Parathyroid adenoma (tissue), 2 donors: ENCODE results near the gene CNTN4.
"Not testable (repeated sequence)": the region's sequence is repeated elsewhere in the genome, so short reads cannot be mapped to it uniquely, and the experiment has no call there.

Source experiments
- H2AFZ ChIP-seq: fragments of 300-600 bp; sonication (generic); one replicate; pipeline ENCODE4 v1.7.0; 2017; ENCODE audit warnings: antibody characterized with exemption, mild to moderate bottlenecking
- H3K27ac ChIP-seq: fragments of 300-600 bp; sonication (generic); one replicate; pipeline ENCODE4 v1.7.0; 2017
- H3K27me3 ChIP-seq: fragments of 300-600 bp; sonication (generic); one replicate; pipeline ENCODE4 v1.7.0; 2017; ENCODE audit warnings: low read length; ENCODE audit not compliant: control insufficient read depth, insufficient read depth
- H3K36me3 ChIP-seq: fragments of 300-600 bp; sonication (generic); one replicate; pipeline ENCODE4 v1.7.0; 2017; ENCODE audit warnings: low read length; ENCODE audit not compliant: control insufficient read depth, insufficient read depth
- H3K4me1 ChIP-seq: fragments of 300-600 bp; sonication (generic); one replicate; pipeline ENCODE4 v1.7.0; 2017; ENCODE audit warnings: control low read depth
- H3K4me2 ChIP-seq: fragments of 300-600 bp; sonication (generic); one replicate; pipeline ENCODE4 v1.7.0; 2017; ENCODE audit warnings: low read length
- H3K4me3 ChIP-seq: fragments of 300-600 bp; sonication (generic); one replicate; pipeline ENCODE4 v1.7.0; 2017; ENCODE audit warnings: low read depth, low read length
- H3K79me2 ChIP-seq: fragments of 300-600 bp; sonication (generic); one replicate; pipeline ENCODE4 v1.7.0; 2017; ENCODE audit warnings: control low read depth
- H3K9ac ChIP-seq: fragments of 300-600 bp; sonication (generic); one replicate; pipeline ENCODE4 v1.7.0; 2017; ENCODE audit warnings: mild to moderate bottlenecking
- H3K9me3 ChIP-seq: fragments of 300-600 bp; sonication (generic); one replicate; pipeline ENCODE4 v1.7.0; 2017; ENCODE audit warnings: low read length; ENCODE audit not compliant: control insufficient read depth
- CTCF ChIP-seq: fragments of 300-600 bp; sonication (generic); IDR thresholded peaks from one replicate; pipeline ENCODE4 v1.7.0; 2017; ENCODE audit warnings: antibody characterized with exemption, mild to moderate bottlenecking
- donor health status: primary hyperparathyroidism.

The CNTN4 gene

GRCh38 chr3:2810723-2811122, 712.1 kb downstream of the CNTN4 start:
- Histone ChIP-seq H3K4me1 (peaks cover 13% of the 10 kb centered on the region), H3K4me2 (no peak overlapping the region), H2AFZ (no peak overlapping the region), H3K4me3 (no peak overlapping the region), H3K9ac (no peak overlapping the region), H3K27ac (no peak overlapping the region), H3K27me3 (no peaks in the 10 kb centered on the region), H3K79me2 (no peaks in the 10 kb centered on the region), H3K36me3 (no peaks in the 10 kb centered on the region), H3K9me3 (no peaks in the 10 kb centered on the region)
- TF ChIP-seq CTCF, result no peak

- Histone ChIP-seq H3K9ac (no peak overlapping the region), H3K9me3 (no peaks in the 10 kb centered on the region), H3K27me3 (no peaks in the 10 kb centered on the region), H3K4me1 (peaks cover 8% of the 10 kb centered on the region), H3K79me2 (no peaks in the 10 kb centered on the region), H3K27ac (no peak overlapping the region), H2AFZ (no peak overlapping the region), H3K36me3 (no peaks in the 10 kb centered on the region), H3K4me2 (no peak overlapping the region), H3K4me3 (no peak overlapping the region)
- TF ChIP-seq CTCF, result no peak
Observed at GRCh38 chr3:2819571-2819970, 720.9 kb downstream of the CNTN4 start.

- not testable (repeated sequence) for H3K79me2 ChIP-seq, H3K4me2 ChIP-seq, H3K36me3 ChIP-seq, H3K9me3 ChIP-seq, H3K27me3 ChIP-seq, H3K4me1 ChIP-seq, H3K4me3 ChIP-seq, H3K27ac ChIP-seq, H3K9ac ChIP-seq, H2AFZ ChIP-seq
Observed at GRCh38 chr3:2820982-2821381, 722.3 kb downstream of the CNTN4 start.

GRCh38 chr3:2822611-2823010, 723.9 kb downstream of the CNTN4 start:
- peak overlapping the region; percentile 39 for H2AFZ ChIP-seq
- H3K36me3 ChIP-seq, result no peaks in the 10 kb centered on the region
- no peaks in the 10 kb centered on the region for H3K9me3 ChIP-seq
- no peaks in the 10 kb centered on the region for H3K27me3 ChIP-seq
- H3K4me2 ChIP-seq, result no peak overlapping the region
- peaks cover 8% of the 10 kb centered on the region for H3K4me1 ChIP-seq
- H3K79me2 ChIP-seq, result no peaks in the 10 kb centered on the region
- no peak for TF ChIP-seq CTCF
- peak overlapping the region; percentile 5 for H3K27ac ChIP-seq
- H3K9ac ChIP-seq, result no peak overlapping the region
- no peak overlapping the region for H3K4me3 ChIP-seq

GRCh38 chr3:2823031-2823430, 724.4 kb downstream of the CNTN4 start:
- no peak overlapping the region for H3K4me2 ChIP-seq
- no peaks in the 10 kb centered on the region for H3K9me3 ChIP-seq
- no peaks in the 10 kb centered on the region for H3K36me3 ChIP-seq
- peaks cover 8% of the 10 kb centered on the region for H3K4me1 ChIP-seq
- no peaks in the 10 kb centered on the region for H3K79me2 ChIP-seq
- TF ChIP-seq CTCF, result no peak
- no peak overlapping the region for H3K4me3 ChIP-seq
- H2AFZ ChIP-seq, result peak overlapping the region; percentile 39
- H3K27ac ChIP-seq, result no peak overlapping the region
- no peaks in the 10 kb centered on the region for H3K27me3 ChIP-seq
- H3K9ac ChIP-seq, result no peak overlapping the region
